ENCODE data around the gene FKBP2. TPM values are rescaled to one million over a fixed set of nuclear protein-coding genes. Genes with fewer than 3 reads are reported as not detected.
A peak's percentile ranks its signal among the peaks of the same experiment; 100 is the strongest.

The FKBP2 gene
- total RNA-seq, 1 experiment from 2014 or later, result 41.0 TPM

DNA sequence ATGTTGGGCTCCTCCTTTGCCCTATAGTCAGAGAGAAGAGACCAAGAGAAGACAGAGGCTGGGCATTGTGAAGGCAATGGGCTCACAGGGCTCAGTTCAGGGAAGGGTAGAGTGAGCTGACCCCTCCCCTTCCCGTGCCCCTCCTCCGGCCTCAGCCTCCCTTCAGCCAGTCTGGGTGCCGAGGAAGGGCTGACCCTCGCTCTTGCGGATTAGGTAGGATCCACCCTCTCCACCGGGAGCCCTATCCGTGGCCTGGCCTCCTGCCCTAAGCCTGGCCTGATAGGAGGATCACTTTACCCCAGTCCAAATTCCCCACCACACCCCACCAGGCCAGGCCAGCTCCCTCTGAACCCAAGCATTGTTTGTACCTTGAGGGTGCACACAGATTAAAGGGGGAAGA lies 7.7 kb downstream of the FKBP2 start:
- no peak overlapping the region for H2BK120ac ChIP-seq (ENCODE audit: low read depth, low read length, poor library complexity, severe bottlenecking)
- no peaks in the 10 kb centered on the region for H3K27me3 Mint-ChIP-seq (ENCODE audit: low read depth)
- H3K9me3 ChIP-seq (ENCODE audit: control insufficient read depth, low read depth, low read length), result no peaks in the 10 kb centered on the region
- H3K23ac ChIP-seq (ENCODE audit: insufficient read length, low read depth, low read length), result no peak overlapping the region
- peak overlapping the region; percentile 79 to 93 for H3K4me3 Mint-ChIP-seq
- no peak overlapping the region for H2BK15ac ChIP-seq (ENCODE audit: low read depth, low read length)
- TF ChIP-seq, protein P1, sequence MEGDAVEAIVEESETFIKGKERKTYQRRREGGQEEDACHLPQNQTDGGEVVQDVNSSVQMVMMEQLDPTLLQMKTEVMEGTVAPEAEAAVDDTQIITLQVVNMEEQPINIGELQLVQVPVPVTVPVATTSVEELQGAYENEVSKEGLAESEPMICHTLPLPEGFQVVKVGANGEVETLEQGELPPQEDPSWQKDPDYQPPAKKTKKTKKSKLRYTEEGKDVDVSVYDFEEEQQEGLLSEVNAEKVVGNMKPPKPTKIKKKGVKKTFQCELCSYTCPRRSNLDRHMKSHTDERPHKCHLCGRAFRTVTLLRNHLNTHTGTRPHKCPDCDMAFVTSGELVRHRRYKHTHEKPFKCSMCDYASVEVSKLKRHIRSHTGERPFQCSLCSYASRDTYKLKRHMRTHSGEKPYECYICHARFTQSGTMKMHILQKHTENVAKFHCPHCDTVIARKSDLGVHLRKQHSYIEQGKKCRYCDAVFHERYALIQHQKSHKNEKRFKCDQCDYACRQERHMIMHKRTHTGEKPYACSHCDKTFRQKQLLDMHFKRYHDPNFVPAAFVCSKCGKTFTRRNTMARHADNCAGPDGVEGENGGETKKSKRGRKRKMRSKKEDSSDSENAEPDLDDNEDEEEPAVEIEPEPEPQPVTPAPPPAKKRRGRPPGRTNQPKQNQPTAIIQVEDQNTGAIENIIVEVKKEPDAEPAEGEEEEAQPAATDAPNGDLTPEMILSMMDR (conservative IDR thresholded peaks at IDR 0.05), result no peak
- WGBS (ENCODE audit: extremely low coverage, insufficient read length, low lambda C conversion rate), result no CpG with 5 or more reads among the region's 7 CpGs
- no peak overlapping the region for H3K4me2 ChIP-seq (ENCODE audit: insufficient read depth, insufficient read length, low read length)
- no peaks in the 10 kb centered on the region for H4K20me1 ChIP-seq (ENCODE audit: control insufficient read depth, insufficient read depth, insufficient read length)
- H3K56ac ChIP-seq (ENCODE audit: insufficient read length, low read depth, low read length), result no peak overlapping the region
- H2AK5ac ChIP-seq (ENCODE audit: insufficient read length, low read length), result no peak overlapping the region
- H3K4ac ChIP-seq (ENCODE audit: low read depth, low read length), result no peak overlapping the region
- peak overlapping the region; percentile 95 to 97 (median 97); a peak in 5 of 7 replicates for H3K27ac Mint-ChIP-seq
- H2BK5ac ChIP-seq (ENCODE audit: insufficient read length, low read length), result no peak overlapping the region
- H2BK12ac ChIP-seq (ENCODE audit: insufficient read length, low read depth, low read length), result no peak overlapping the region
- no peak overlapping the region for H2AFZ ChIP-seq (ENCODE audit: low read length)
- no peaks in the 10 kb centered on the region; a peak in 1 of 5 replicates for H3K9me3 Mint-ChIP-seq
- no peak overlapping the region for H4K5ac ChIP-seq (ENCODE audit: insufficient read length, low read depth, low read length)
- H3K36me3 Mint-ChIP-seq (ENCODE audit: insufficient read depth in 1 of 3, low read depth in 3 of 3), result peaks cover 6 to 16% (median 7%) of the 10 kb centered on the region in 3 experiments; a peak in 6 of 7 replicates
- no peak overlapping the region for H2BK20ac ChIP-seq (ENCODE audit: low read depth, low read length, poor library complexity, severe bottlenecking)
- H3K79me1 ChIP-seq (ENCODE audit: insufficient read depth, low read depth, low read length, poor library complexity, severe bottlenecking), result peaks cover 3% of the 10 kb centered on the region
- H3K18ac ChIP-seq (ENCODE audit: insufficient read length, low read depth, low read length), result no peak overlapping the region
- H3K4me1 Mint-ChIP-seq, result peaks cover 38 to 48% of the 10 kb centered on the region in 2 experiments
- peak; percentile 87 for DNase-seq
- H3K79me2 ChIP-seq (ENCODE audit: insufficient read depth, low read length), result peaks cover 7% of the 10 kb centered on the region; the same call in 1 of the 2 replicates
- H3K27me3 ChIP-seq (ENCODE audit: insufficient read depth, low read length), result no peaks in the 10 kb centered on the region
- no peak overlapping the region for H4K91ac ChIP-seq (ENCODE audit: insufficient read length, low read depth, low read length)
- peaks cover 26% of the 10 kb centered on the region for H3K23me2 ChIP-seq (ENCODE audit: insufficient read length, low read depth, low read length, poor library complexity, severe bottlenecking)
- no peak overlapping the region for H3T11ph ChIP-seq (ENCODE audit: low read length)
- H3K27ac ChIP-seq (ENCODE audit: insufficient read length, low read depth, low read length), result peak overlapping the region; percentile 40
- H3K14ac ChIP-seq (ENCODE audit: insufficient read depth, low read length), result no peak overlapping the region
- no peak overlapping the region for H4K8ac ChIP-seq (replicated peaks; ENCODE audit: insufficient read length, low read depth, low read length)
- H3K4me1 ChIP-seq (ENCODE audit: insufficient read depth, low read length), result peaks cover 9% of the 10 kb centered on the region; the same call in 1 of the 2 replicates
- no peak overlapping the region for H3K9ac ChIP-seq (ENCODE audit: extremely low read depth, insufficient read length, low read length)
